ENCODE measurements around the gene CYTH2.
A peak's percentile ranks its signal among the peaks of the same experiment; 100 is the strongest.

The CYTH2 gene

GRCh38 chr19:48469289-48469881, at the start of gene CYTH2:
CYTH2 (plus strand) TSS chr19:48469369; CDS start chr19:48469508, 139 bp downstream.
- TF ChIP-seq GATA3 (IDR thresholded peaks at IDR 0.05; ENCODE audit: low read depth, low read length) (no peak), GATA2 (IDR thresholded peaks at IDR 0.05; ENCODE audit: low read depth, low read length) (no peak)

- TF ChIP-seq GATA2 (IDR thresholded peaks at IDR 0.05; ENCODE audit: low read depth, low read length): no peak
- TF ChIP-seq GATA3 (IDR thresholded peaks at IDR 0.05; ENCODE audit: low read depth, low read length): no peak
Observed at GRCh38 chr19:48421548-48421947, 47.6 kb upstream of the CYTH2 start.

- TF ChIP-seq GATA2 (IDR thresholded peaks at IDR 0.05; ENCODE audit: low read depth, low read length): no peak
- TF ChIP-seq GATA3 (IDR thresholded peaks at IDR 0.05; ENCODE audit: low read depth, low read length): no peak
Observed at GRCh38 chr19:48424694-48425219, 44.4 kb upstream of the CYTH2 start.

GRCh38 chr19:48428670-48429069, 40.5 kb upstream of the CYTH2 start:
- no peak for TF ChIP-seq GATA2 (IDR thresholded peaks at IDR 0.05; ENCODE audit: low read depth, low read length)
- TF ChIP-seq GATA3 (IDR thresholded peaks at IDR 0.05; ENCODE audit: low read depth, low read length): no peak

GRCh38 chr19:48433337-48433736, 35.8 kb upstream of the CYTH2 start:
- TF ChIP-seq GATA3 (IDR thresholded peaks at IDR 0.05; ENCODE audit: low read depth, low read length) (no peak), GATA2 (IDR thresholded peaks at IDR 0.05; ENCODE audit: low read depth, low read length) (no peak)

DNA sequence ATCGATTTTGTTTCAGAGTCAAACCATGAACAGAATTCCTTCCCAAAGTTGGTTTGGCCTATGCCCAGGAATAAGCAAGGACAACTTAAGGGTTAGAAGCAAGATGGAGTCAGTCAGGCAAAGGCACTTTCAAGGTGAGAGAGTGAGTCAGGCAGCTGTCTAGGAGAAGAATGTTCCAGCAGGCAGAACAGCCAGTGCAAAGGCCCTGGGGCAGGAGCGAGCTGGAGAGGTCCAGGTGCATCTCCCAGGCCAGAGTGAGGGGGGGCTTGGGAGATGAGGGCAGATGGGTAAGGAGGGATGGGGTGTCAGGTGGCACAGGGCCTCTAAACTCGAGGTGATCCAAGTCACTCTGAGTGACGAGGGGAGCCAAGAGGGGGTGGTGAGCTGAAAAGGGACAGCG, 32.6 kb upstream of the CYTH2 start:
- TF ChIP-seq GATA2 (IDR thresholded peaks at IDR 0.05; ENCODE audit: low read depth, low read length) (no peak), GATA3 (IDR thresholded peaks at IDR 0.05; ENCODE audit: low read depth, low read length) (no peak)

GRCh38 chr19:48441360-48442050, 27.7 kb upstream of the CYTH2 start:
- TF ChIP-seq GATA2 (IDR thresholded peaks at IDR 0.05; ENCODE audit: low read depth, low read length) (no peak), GATA3 (IDR thresholded peaks at IDR 0.05; ENCODE audit: low read depth, low read length) (no peak)

GRCh38 chr19:48442116-48443035, 26.8 kb upstream of the CYTH2 start:
- TF ChIP-seq GATA3 (IDR thresholded peaks at IDR 0.05; ENCODE audit: low read depth, low read length): no peak

- no peak for TF ChIP-seq GATA2 (IDR thresholded peaks at IDR 0.05; ENCODE audit: low read depth, low read length)
- no peak for TF ChIP-seq GATA3 (IDR thresholded peaks at IDR 0.05; ENCODE audit: low read depth, low read length)
Observed at GRCh38 chr19:48443256-48443655, 25.9 kb upstream of the CYTH2 start.

- TF ChIP-seq GATA3 (IDR thresholded peaks at IDR 0.05; ENCODE audit: low read depth, low read length) (no peak), GATA2 (IDR thresholded peaks at IDR 0.05; ENCODE audit: low read depth, low read length) (no peak)
Observed at GRCh38 chr19:48443731-48444128, 25.4 kb upstream of the CYTH2 start.

DNA sequence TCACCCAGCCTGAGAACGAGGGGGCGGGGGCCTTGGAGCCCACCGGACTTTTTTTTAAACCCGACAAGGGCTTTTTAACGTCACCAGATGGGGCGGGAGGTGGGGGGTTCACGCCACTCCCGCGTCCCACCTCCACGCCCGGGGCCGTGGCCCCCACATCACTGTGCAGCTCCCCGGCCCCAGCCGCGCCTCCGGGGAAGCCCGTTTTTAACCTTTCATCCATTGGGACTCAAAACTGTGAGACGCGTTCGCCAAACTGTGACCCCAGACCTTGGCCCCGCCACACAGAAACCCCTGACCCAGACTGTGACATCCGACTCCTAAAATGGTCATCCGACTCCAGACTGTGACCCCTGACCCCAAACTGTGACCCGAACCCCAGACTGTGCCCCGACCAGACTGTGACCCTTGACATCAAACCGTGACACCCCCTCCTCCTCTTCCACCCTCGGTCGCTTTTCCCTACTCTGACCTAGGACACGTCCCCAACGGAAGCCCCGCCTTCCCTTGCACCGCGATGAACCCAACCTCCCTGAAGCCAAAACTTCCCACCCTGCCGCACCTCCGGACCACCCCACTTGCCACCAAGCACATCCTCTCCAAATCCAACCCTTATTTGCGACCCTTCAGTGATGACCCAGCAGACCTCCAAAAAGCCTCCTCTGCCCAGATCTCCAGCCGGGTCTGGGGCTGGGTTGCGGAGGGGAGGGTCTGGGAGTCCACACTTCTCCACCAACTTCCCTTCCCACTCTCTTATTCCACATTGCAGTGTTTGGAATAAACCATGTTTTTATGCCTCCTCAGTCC, 24.8 kb upstream of the CYTH2 start:
- TF ChIP-seq GATA3 (IDR thresholded peaks at IDR 0.05; ENCODE audit: low read depth, low read length): no peak
- no peak for TF ChIP-seq GATA2 (IDR thresholded peaks at IDR 0.05; ENCODE audit: low read depth, low read length)

GRCh38 chr19:48444936-48445200, 24.3 kb upstream of the CYTH2 start:
- TF ChIP-seq GATA2 (IDR thresholded peaks at IDR 0.05; ENCODE audit: low read depth, low read length) (no peak), GATA3 (IDR thresholded peaks at IDR 0.05; ENCODE audit: low read depth, low read length) (no peak)

DNA sequence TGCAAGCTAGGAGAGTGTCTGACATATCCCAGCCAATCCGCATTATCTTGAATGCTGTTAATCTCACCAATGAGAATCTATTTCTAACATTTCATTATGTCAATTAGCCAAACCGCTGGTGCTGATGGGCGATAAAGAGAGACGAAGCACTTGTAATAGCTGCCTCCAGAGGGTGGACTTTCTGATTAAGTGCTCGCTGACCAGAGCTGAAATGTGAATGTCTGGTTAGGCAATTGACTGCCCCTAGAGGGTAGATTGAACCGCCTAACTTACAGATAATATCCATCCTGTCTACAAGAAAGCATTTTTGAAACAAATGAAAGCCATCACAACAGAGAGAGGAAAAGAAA, 23.9 kb upstream of the CYTH2 start:
- TF ChIP-seq GATA3 (IDR thresholded peaks at IDR 0.05; ENCODE audit: low read depth, low read length): peak; percentile 96
- peak; percentile 97 for TF ChIP-seq GATA2 (IDR thresholded peaks at IDR 0.05; ENCODE audit: low read depth, low read length)
